Amniotic stem cell (primary cell): ENCODE results near the gene OPN5.
"Not testable (repeated sequence)": the region's sequence is repeated elsewhere in the genome, so short reads cannot be mapped to it uniquely, and the experiment has no call there.

Experiments
- DNase-seq: peaks from one replicate; lab custom pipeline; 2025; lab: John Stamatoyannopoulos, UW

OPN5 gene

GRCh38 chr6:47781732-47782131 is at the start of gene OPN5:
TSS of gene OPN5 (plus strand) at chr6:47782032. CDS start at chr6:47782067, 35 bp downstream.
- no peak for DNase-seq

- DNase-seq: no peak
Observed at GRCh38 chr6:47733879-47734558, 47.8 kb upstream of the OPN5 start.

- no peak for DNase-seq
Observed at GRCh38 chr6:47734831-47735481, 46.9 kb upstream of the OPN5 start.

- DNase-seq: no peak
Observed at GRCh38 chr6:47736083-47736700, 45.6 kb upstream of the OPN5 start.

- no peak for DNase-seq
Observed at GRCh38 chr6:47737406-47737805, 44.4 kb upstream of the OPN5 start.

GRCh38 chr6:47740714-47741113 is 41.1 kb upstream of the OPN5 start:
- no peak for DNase-seq

GRCh38 chr6:47741807-47742206 is 40.0 kb upstream of the OPN5 start:
- DNase-seq: no peak

- no peak for DNase-seq
Observed at GRCh38 chr6:47743744-47744143, 38.1 kb upstream of the OPN5 start.

- not testable (repeated sequence) for DNase-seq
Observed at GRCh38 chr6:47745269-47745668, 36.6 kb upstream of the OPN5 start.

- DNase-seq: no peak
Observed at GRCh38 chr6:47749757-47750156, 32.1 kb upstream of the OPN5 start.

- DNase-seq: no peak
Observed at GRCh38 chr6:47752801-47753200, 29.0 kb upstream of the OPN5 start.

- DNase-seq: no peak
Observed at GRCh38 chr6:47759364-47759763, 22.5 kb upstream of the OPN5 start.

- no peak for DNase-seq
Observed at GRCh38 chr6:47762502-47762901, 19.3 kb upstream of the OPN5 start.

- DNase-seq: no peak
Observed at GRCh38 chr6:47766445-47766844, 15.4 kb upstream of the OPN5 start.

GRCh38 chr6:47767102-47767501 is 14.7 kb upstream of the OPN5 start:
- DNase-seq: no peak

- no peak for DNase-seq
Observed at GRCh38 chr6:47769982-47770381, 11.8 kb upstream of the OPN5 start.

- DNase-seq: no peak
Observed at GRCh38 chr6:47772359-47772758, 9.5 kb upstream of the OPN5 start.

GRCh38 chr6:47773005-47773404 is 8.8 kb upstream of the OPN5 start:
- no peak for DNase-seq

- DNase-seq: peak; percentile 83
Observed at GRCh38 chr6:47780510-47781356, 1.1 kb upstream of the OPN5 start.

GRCh38 chr6:47785182-47785581 is 3.4 kb downstream of the OPN5 start:
- no peak for DNase-seq

- DNase-seq: peak; percentile 45
Observed at GRCh38 chr6:47787620-47788497, 6.0 kb downstream of the OPN5 start.
